NOMO-1 treated with dmso at 0.1 percent for 144 hours (cell line): ENCODE measurements around the gene TRABD2B.

Source experiments
- DNase-seq: peaks from one replicate; lab custom pipeline; 2025; ENCODE audit not compliant: unreplicated experiment; lab: John Stamatoyannopoulos, UW

Gene TRABD2B

DNA sequence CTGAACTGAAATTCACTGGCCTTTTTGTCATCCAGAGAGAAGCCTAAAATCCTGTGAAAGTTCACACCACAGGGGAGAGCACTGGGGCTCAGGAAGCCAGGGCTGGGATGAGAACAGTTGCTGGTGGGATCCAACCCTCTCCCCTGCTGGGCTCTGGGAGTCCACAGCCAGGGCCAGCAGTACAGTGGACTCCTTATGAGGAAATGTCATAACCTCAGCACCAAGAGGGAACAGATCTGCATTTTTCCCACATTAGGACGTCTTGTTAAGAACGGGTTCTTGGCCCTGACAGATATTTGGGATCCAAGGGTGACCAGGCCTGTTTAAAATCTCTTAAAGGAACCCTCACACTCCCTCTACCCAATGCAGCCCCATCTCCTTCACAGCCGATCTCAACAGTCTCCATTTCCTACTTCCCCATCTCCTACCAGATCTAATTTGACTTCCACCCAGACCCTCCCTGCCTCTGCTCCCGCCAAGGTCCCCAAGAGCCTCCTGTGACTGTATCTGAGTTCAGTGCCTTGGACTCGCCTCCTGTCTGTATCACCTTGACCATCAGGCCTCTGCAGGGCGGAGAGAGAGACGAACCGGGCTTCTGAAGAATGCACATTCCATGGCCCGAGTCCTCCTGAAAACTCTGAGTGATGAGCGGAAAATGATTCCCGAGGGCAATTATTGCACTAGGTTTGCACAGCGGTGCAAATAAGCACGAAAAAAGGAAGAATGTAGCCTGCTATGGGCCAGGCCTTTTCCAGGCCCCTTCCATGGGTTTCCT, 159.9 kb downstream of the TRABD2B start:
- no peak for DNase-seq

DNA sequence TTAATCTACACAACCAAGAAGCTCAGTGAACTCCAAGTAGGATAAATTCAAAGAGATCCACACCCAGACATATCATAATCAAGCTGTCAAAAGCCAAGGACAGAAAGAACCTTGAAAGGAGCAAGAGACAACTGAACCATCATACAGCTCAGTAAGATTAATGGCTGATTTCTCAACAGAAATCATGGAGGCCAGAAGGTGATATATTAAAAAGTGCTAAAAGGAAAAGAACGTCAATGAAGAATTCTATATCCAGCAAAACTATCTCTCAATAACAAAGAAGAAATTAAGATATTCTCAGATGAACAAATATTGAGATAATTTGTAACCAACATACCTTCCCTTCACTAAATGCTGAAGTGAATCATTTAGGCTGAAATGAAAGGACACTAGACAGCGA, 161.8 kb downstream of the TRABD2B start:
- no peak for DNase-seq

DNA sequence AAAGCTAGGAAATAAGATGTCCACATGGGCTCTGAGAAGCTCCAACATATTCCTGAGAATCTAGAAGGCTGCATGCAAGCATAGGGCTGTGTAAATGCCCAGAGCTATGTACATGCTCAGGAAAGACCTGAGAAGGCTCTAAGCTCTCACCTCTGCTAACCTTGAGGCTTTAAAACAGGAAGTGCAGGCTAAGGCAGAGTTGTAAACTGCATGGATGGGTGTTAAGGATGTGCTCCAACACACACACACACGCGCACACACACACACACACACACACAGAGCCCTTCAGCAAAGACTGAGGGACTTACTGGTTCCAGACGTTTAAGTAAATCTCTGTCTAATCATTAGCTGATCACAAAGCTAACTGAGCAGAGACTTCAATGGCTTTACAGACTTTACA, 162.9 kb downstream of the TRABD2B start:
- DNase-seq: no peak

DNA sequence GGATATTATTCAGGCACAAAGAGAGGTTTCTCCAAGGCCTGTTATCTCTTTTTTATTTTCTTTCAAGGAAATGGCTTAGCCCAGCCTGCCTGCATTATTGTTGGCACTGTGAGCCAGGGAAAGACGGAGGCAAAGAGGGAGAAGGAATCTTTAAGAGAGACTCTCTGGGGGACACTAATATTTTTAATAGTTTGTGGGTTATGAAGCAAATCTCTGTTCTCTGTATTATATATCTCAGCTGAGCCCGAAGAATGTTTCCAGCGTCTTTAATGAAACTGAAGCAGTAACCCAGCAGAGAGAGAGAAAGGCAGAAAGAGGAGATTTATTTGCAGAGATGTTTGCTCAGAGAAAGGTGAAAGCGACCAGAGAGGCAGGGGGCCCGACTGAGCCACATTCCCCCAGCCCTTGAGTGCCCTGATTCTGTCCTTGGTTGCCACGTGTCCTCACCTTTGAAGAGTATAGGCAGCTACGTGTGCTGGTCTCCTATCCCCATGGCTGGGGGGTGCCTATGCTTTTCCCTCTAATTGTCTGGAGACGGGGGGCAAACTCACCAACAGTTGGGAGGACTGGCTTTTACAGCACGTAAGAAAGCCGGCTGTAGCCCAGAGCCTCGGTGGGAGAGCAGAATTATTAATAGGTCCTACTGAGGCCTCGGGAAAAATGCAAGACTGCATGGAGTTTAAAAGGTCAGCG, 166.4 kb downstream of the TRABD2B start:
- no peak for DNase-seq

DNA sequence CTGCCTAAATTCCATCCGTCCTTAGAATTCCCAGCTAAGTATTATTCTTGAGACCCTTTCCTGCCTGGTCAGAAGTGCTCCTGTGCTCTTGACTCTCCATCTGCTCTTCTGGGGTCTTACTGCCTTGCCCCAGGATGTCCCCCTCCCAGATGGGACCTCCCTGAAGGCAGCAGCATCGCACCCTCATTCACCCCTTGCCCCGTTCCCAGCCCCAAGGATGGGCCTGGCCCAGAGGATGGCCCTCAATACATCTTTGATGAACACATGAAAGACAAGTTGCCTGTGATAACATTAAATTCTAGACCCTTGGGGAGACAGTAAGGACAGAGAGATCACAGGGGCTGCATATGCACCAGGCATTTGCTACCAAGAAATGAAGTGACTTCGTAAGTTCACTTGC, 167.2 kb downstream of the TRABD2B start:
- DNase-seq: no peak

DNA sequence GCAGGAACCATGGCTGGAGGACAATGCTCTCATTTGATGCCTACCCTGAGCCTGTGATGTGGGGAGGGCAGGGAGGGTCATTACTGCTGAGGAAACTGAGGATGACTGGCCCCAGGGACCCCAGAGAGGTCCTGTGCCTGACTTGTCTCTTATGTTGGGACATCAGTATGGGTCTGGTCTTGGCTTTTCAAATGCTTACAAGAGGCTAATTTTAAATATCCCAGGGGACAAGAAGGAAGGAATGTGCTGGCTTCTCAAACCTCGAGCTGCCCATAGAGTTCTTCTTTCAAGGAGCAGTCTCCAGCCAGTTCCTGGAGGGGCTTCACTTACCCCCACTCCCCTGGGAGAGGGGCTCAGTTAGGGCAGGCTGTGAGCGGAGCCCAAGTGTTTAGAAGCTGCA, 168.2 kb downstream of the TRABD2B start:
- DNase-seq: no peak

DNA sequence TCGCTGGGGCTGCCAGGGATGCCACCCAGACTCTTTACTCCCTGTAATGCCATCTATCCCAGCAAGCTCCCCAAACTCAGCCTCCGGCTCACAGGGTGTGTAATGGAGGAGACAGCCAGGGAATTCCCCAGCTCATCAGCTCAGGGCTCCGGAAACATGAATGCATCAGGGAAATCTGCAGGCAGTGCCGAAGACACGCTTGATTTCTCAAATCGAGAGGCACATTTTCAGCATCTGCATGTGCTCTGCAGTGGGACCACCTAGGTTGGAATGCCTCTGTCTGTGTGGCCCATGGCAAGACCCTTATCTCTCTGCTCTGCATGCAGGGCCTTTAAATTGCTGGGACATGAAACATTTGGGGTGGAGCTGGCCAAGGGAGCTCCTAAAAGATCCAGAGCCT, 170.1 kb downstream of the TRABD2B start:
- no peak for DNase-seq

DNA sequence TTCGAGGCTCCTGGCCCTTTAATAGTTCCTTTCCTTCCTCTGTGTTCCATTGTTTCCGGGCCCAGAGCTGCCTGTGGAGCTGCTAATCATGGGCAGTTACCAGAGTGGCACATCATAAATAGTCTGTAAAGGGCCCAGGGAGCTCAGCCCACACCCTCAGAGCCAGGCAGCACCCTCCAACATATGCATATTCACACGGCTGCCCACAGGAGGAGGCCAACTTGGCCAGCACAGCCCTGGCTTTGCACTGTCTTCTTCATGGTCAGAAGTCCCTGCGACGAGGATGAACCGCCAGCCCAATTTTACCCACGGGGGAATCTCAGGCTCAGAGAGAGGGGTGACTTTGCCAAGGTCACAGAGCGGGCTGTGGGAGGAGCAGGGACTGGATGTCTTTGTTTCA, 172.5 kb downstream of the TRABD2B start:
- DNase-seq: no peak

DNA sequence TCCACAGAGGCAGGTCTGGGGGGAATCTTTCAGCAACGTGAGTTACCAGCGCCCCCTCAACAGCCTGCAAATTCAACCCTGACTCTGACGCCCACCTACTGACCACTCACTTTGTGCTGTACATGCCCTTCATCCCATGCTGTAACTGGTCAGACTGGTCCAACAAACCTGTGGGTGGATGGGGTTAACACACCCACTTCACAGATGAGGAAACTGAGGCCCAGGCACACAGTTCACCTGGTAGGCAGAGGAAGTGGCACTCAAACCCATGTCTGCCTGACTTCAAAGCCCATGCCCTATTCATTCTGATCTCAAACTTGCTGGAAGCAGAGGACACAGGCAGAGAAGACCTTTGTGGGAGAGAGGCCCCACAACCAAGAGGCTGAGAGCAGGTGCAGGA, 172.9 kb downstream of the TRABD2B start:
- no peak for DNase-seq

DNA sequence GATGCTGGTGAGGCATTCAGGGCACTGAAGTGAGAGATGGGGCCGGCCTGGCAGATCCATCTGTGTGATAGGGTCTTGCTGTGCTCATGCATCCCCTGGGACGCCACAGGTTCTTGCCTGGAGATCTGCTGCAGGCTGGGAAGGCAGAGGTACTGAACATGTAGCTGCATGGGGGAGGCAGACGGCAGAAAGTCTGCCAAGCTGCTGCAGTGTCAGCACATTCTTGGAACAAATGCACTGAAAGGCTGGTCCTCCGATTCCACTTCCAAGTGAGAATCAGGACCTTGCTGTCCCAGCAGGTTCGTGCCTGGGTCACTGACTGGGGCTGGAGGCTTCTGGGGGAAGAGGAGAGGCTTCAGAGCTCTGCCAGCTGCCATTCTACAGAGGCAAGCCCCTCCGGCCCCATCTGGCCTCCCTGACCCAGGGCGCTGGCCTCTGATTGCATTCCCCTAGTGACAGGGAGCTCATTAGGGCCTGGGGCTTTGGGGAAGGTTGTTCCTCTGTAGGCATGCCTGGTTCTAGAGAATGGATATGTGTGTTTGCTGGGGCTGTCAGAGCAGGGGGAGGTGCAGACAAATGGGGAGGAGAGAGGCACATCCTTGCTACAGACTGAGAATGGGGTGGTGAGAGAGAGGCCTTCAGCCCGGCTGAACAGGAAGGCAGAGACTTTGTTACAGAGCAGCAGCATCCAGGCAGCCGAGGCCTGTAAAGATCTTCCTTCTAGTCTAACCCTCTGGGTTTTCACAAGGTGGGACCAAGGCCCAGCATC, 174.0 kb downstream of the TRABD2B start:
- no peak for DNase-seq

DNA sequence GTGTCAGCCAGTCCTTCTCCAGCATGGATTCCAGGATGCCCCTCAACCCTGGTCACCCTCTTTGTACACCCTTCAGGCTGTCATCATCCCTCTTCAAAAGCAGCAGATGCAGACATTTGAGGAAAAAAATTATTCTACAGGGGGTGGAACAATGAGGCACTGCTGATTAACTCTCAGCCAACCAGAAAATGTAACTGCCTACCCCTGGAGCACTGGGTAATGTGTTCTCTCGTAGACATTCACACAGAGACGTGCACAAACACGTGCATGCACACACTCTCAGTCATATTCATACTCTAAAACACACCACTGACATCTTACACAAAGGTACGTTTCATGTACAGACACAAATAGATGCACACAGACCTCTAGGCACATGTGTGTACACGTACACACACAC, 175.4 kb downstream of the TRABD2B start:
- DNase-seq: no peak

DNA sequence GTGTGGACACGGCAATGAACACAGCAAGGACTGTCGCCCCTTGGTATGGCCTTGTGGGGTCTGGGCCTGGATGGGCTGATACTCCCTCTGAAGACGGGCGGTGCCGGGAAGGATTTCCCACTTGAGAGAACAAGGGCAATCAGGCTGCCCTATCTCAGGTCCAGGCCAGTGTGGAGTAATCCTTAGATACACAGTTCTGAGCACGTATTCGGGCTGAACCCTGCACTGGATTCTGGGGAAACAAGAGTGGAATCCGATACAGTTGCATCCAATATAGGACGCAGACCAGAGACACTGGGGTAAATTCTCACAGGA, 177.7 kb downstream of the TRABD2B start:
- DNase-seq: no peak

DNA sequence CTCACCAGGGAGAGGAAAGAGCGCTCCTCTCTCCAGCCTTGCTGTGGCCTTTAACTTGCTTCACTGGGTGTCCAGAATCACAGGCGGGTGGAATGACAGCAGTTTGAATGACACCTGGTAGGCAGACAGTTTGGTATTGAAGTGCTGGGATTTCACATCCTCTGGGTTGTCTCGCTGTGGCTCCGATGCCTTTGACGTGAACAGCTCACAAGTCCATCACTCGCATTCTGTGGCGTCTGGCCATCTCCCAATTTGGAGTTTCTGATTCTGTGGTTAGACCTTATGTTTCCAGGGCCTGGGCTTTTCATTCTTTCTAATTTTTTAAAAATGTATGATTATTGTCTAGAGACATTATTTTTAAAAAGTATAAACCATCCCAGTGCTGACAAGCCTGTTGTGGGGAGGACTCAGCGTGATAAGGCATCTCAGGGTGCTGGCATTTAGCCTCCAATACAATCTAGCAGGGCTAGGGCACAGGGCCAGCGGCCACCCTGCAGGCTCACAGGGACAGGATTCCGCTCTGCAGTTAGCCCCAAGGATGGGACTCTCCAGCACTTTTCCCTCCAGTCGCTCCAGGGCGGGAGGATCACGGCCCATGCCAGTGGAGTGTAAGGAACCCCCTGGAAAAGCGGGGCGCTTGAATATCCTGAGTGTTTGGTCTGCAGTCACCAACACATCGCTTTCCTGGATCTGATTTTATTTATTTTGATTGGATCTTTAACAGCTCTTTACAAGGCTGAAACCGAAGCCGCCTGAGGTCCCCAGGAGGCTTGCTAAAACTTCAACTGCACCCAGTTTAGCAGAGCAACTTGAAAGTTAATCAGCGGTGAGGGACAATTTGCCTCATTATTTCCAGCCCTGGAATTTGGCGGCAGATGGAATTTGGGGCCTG, 178.3 kb downstream of the TRABD2B start:
- DNase-seq: no peak

DNA sequence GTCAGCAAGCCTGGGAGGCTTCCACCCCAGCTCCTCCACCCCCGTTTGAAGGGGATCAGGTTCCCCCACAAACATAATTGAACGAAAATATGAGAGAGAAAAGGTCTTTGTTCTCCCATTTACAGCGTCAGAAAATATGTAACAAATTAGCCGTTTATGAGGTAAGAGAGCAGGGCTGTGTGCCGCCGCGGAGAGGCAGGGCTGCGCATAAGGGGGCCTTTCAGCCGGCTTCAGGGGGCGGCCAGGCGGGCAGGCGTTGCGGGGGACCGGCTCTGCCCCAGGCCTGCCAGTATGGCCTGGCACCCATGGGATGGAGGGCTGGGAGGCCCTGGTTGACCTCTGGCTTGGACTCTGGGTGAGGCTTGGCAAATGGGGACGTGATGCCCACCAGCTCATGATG, 179.3 kb downstream of the TRABD2B start:
- DNase-seq: no peak

DNA sequence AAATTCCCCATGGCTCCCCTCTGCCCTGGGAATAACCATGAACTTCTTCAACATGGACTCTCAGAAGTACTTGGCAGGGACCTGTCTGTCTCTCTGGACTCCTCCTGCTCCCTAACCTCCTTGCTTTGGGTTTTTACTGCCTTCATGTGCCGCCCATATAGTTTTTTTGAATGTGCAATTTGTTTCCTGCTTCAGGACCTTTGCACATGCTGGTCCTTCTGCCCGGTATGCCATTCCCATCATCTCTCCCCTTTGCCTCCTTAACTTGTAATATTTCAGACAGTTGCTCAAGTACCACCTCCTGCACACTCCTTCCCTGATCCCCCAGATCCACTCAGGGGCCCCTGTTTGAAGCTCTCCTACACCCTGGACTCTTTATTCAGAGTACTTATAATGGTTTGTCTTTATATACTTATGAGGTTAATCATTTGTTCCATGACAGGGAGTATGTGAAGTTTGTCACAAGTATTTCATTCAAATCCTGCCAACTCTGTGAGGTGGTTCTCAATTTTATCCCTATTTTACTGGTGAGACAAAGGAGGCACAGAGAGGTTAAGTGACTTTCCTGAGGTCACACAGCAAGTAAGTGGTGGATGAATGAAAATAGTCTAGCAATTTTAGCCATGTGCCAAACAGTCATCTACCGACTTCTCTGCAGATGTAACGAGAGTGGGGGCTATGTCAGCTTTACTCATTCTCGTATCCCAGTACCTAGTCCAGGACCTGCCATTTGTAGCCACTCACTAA, 180.7 kb downstream of the TRABD2B start:
- DNase-seq: no peak

DNA sequence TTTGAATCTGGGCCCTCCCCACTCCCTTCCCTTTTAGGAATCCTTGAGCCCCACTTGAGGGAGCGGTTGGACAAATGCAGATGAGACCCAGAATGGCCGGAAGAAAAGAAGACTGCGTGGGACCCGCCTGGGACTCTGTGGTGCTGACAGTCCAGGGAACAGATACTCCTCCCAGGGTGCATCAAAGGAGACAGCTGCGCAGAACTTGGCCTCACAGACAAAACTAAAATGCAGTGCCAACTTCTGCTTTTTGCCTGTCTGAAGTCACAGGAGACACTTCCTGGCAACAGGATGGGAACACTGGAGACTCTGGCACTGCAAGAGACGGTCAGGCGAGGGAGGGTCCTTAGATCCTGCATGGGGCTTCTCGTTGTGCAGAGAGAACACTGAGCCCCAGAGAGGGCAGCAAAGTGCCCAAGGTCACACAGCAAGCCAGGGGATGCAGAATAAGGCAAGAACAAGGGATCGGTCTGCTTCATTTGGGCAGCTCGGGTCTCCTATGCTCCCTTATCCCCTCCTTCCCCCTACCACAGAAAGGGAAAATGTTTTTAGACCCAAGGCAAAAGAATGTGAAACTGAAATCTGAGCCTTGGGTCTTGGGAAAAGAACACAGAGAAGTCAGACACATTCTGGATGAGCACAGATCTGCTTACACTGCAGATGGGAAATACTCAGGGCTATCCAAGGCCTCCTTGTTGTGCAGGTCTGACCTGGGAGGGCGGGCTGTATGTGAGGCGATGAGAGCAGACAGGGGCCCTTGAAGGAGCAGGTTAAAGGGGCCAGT, 182.4 kb downstream of the TRABD2B start:
- DNase-seq: no peak

DNA sequence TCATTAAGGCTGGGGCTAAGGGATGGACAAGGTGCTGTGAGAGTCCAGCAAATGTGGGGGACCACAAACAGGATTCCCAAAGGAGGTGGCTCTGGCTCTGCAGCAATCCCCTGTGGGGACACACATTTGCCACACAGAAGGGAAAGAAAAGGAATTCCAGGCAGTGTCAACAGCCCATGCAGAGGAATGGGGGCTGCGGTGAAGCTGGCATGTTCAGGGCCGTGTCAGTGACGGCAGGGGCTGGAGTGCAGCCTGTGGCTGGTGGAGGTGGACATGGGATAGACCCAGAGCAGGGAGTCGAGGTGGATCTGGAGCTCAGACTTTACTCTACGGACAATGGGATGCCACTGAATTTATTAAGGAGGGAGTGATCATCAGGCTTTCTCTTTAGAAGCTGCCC, 183.2 kb downstream of the TRABD2B start:
- DNase-seq: no peak

DNA sequence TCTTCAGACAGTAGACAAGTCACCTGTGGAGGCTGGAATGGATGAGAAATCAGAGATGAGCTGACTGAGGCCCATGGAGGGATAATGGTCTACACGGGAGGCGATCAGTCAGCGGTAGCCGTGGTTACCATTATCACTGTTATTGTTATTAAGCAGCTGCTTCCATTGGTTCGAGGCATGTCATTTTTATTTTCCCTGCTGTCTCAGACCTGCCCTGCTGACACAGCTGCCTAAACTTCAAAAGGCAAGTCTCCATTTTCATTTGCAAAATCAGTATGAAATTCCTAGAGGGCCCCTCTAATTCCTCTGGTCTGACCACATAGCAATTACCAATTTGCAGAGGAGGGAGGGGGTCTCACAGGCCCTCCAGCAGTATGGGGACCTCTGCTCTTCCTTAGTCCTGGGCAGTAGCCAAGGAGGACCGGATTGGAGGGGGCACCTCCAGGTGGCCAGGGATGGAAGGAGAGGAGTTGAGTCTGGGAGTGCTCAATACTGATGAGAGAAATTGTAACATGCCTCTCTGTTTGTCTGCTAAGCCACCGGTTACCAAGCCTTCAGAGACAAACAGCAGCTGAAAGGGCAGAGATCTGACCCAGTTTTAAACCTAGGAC, 184.2 kb downstream of the TRABD2B start:
- DNase-seq: no peak

DNA sequence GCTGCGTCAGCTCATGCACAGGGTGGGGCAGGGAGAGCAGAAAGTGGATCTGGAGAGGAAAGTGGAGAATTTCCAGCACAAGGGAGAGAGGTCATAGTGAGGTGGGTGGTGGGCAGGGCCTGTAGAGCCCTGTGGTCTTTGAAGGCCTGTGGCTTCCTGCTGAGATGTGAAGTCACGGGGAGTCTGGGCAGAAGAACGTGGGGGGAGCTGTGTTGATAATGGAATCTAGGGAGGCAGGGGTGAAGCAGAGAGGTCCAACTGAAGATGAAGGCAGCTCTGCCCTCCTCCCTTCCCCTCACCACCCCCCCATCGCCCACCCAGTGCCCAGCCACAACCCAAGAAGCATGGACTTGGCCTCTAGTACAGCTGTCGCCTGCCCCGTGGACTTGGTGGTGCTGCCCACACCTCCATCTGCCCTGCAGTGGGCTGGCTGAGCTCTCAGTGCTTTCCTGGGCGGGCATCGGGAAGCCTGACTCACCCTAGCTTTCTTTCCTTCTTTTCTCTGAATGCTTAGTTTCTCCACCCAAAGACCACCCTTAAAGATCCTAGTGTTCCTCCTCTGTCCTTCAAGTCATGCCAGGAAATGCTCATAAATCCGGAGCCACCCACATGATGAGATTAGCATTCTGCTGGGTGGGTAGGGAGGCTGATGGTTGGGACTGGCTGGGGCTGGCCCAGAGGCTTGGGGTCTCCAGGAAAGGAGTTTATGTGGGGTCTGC, 186.1 kb downstream of the TRABD2B start:
- no peak for DNase-seq
